ENCODE results near the gene SLC1A3. TPM values are rescaled to one million over a fixed set of nuclear protein-coding genes. Genes with fewer than 3 reads are reported as not detected.
"Not testable (repeated sequence)": the region's sequence is repeated elsewhere in the genome, so short reads cannot be mapped to it uniquely, and the experiment has no call there.

Gene SLC1A3
- total RNA-seq, 1 donor from 2014 or later: 0.82 TPM

DNA sequence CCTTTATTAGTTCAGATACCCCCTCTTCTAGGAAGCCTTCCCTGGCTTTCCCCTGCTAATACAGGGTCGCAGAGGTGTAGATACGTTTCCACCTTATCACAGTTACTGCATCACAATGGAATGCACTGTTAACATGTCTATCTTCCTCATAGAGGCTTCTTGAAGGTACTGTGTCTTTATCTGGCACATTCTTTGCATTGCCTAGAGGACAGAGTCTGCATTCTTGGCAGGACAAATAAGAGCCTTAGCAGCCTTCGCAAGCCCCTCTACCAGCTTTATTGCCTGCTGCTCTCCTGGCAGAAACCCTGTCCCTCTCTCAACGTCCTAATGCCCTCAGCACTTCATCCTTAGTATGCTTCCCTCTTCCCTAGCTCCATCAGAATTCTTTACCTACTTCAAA lies 31.6 kb downstream of the SLC1A3 start:
- H3K27ac Mint-ChIP-seq: no peak overlapping the region
- CTCF ChIA-PET: no interaction called here

DNA sequence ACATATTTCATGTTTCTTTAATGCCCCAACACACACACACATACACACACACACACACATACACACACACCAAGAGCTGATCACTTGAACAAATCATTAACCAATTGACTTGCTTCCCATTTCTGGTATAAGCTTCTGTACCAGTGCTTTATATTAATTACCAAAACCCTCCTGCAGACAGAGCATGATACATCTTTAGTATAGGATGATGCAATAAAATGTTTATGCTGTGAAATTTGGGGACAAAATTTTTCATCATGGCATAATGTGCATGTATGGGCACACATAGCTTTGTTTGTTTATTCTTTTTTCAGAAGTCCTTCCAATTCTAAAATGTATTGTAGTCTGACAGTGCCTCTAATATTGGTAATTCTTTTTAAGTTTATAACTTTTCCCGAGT lies 34.5 kb downstream of the SLC1A3 start:
- CTCF ChIA-PET: no interaction called here
- H3K4me1 Mint-ChIP-seq: no peaks in the 10 kb centered on the region
- H3K27me3 Mint-ChIP-seq: peaks cover 15% of the 10 kb centered on the region
- POLR2A ChIA-PET: no interaction called here
- no peak overlapping the region for H3K27ac Mint-ChIP-seq
- TF ChIP-seq, protein P1, sequence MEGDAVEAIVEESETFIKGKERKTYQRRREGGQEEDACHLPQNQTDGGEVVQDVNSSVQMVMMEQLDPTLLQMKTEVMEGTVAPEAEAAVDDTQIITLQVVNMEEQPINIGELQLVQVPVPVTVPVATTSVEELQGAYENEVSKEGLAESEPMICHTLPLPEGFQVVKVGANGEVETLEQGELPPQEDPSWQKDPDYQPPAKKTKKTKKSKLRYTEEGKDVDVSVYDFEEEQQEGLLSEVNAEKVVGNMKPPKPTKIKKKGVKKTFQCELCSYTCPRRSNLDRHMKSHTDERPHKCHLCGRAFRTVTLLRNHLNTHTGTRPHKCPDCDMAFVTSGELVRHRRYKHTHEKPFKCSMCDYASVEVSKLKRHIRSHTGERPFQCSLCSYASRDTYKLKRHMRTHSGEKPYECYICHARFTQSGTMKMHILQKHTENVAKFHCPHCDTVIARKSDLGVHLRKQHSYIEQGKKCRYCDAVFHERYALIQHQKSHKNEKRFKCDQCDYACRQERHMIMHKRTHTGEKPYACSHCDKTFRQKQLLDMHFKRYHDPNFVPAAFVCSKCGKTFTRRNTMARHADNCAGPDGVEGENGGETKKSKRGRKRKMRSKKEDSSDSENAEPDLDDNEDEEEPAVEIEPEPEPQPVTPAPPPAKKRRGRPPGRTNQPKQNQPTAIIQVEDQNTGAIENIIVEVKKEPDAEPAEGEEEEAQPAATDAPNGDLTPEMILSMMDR (IDR thresholded peaks at IDR 0.05): no peak
- no peaks in the 10 kb centered on the region for H3K9me3 Mint-ChIP-seq
- H3K36me3 Mint-ChIP-seq (ENCODE audit: low read depth): no peaks in the 10 kb centered on the region
- DNase-seq (no peak), ATAC-seq (ENCODE audit: low read depth) (no peak)
- intact Hi-C loops (cut with micrococcal nuclease): no loop called here
- no peak overlapping the region for H3K4me3 Mint-ChIP-seq

More for the DNA sequence above, 31.6 kb downstream of the SLC1A3 start:
- DNase-seq (no peak), ATAC-seq (ENCODE audit: low read depth) (no peak)
- Mint-ChIP-seq H3K4me1 (no peaks in the 10 kb centered on the region), H3K9me3 (no peaks in the 10 kb centered on the region), H3K27me3 (peaks cover 16% of the 10 kb centered on the region), H3K4me3 (no peak overlapping the region), H3K36me3 (ENCODE audit: low read depth) (no peaks in the 10 kb centered on the region)
- POLR2A ChIA-PET: no interaction called here
- TF ChIP-seq, protein P1 (IDR thresholded peaks at IDR 0.05): no peak
- intact Hi-C loops (cut with micrococcal nuclease): no loop called here

DNA sequence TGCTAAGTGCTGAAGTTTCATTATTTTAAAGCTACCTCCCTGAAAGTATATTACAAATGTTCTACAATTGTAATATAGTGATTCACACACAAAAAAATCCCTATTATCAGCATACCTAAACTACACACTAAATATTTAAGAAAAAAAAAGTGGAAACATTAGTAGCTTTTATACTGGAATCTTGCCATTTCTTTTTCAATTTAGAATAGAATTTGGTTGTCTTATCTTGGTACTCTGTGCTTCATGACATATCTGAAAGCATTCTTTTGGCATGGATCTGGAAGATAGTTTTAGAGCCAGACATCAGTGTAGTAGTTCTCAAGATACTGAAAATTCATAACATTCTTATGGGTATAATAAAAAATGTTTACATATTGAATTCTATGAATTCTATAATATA lies 35.0 kb downstream of the SLC1A3 start:
- H3K9me3 Mint-ChIP-seq: no peaks in the 10 kb centered on the region
- ChIA-PET POLR2A (no interaction called here), CTCF (no interaction called here)
- TF ChIP-seq, protein P1 (IDR thresholded peaks at IDR 0.05): no peak
- no peak for ATAC-seq (ENCODE audit: low read depth)
- H3K27ac Mint-ChIP-seq: no peak overlapping the region
- intact Hi-C loops (cut with micrococcal nuclease): no loop called here
- no peak overlapping the region for H3K4me3 Mint-ChIP-seq
- peaks cover 18% of the 10 kb centered on the region for H3K27me3 Mint-ChIP-seq
- DNase-seq: no peak
- H3K36me3 Mint-ChIP-seq (ENCODE audit: low read depth): no peaks in the 10 kb centered on the region
- no peaks in the 10 kb centered on the region for H3K4me1 Mint-ChIP-seq

DNA sequence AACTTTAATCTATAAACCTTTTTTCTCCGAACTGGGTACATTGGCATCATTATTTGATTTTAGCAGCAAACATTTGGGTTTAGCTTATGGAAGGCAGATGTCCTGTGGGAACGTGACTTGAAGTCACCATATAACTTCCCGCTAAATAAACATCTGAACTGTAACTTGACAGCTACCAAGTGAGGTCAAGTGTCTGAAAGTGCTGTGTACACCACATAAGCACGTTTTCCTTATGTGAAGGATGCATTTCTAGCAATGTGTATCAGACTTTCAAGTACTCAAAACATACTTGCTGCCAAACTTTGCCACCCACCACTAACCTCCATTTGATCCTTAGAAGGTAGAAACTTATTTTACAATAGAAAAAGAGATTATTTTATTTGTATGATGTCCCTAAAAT lies 35.7 kb downstream of the SLC1A3 start:
- ChIA-PET POLR2A (no interaction called here), CTCF (no interaction called here)
- intact Hi-C loops (cut with micrococcal nuclease): no loop called here
- DNase-seq (no peak), ATAC-seq (ENCODE audit: low read depth) (no peak)
- no peak overlapping the region for H3K27ac Mint-ChIP-seq
- H3K4me3 Mint-ChIP-seq: no peak overlapping the region
- H3K9me3 Mint-ChIP-seq: no peaks in the 10 kb centered on the region
- peaks cover 21% of the 10 kb centered on the region for H3K27me3 Mint-ChIP-seq
- TF ChIP-seq, protein P1 (IDR thresholded peaks at IDR 0.05): no peak
- no peaks in the 10 kb centered on the region for H3K36me3 Mint-ChIP-seq (ENCODE audit: low read depth)
- no peaks in the 10 kb centered on the region for H3K4me1 Mint-ChIP-seq

DNA sequence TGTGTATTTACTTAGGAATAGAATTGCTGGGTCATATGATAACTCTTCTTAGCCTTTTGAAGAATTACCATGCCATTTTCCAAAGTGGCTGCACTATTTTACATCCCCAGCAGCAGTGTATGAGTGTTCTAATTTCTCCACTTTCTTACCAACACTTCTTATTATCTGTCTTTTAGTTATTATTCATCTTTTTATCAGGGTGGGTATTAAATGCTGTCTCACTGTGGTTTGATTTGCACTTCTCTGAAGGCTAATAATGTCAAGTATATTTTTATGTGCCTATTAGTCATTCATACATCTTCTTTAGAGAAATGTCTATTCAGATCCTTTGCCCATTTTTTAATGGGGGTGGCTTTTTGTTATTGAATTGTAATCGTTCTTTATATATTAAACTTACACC lies 36.8 kb downstream of the SLC1A3 start:
- peaks cover 20% of the 10 kb centered on the region for H3K27me3 Mint-ChIP-seq
- DNase-seq (no peak), ATAC-seq (ENCODE audit: low read depth) (no peak)
- no peak overlapping the region for H3K27ac Mint-ChIP-seq
- ChIA-PET CTCF (no interaction called here), POLR2A (no interaction called here)
- TF ChIP-seq, protein P1 (IDR thresholded peaks at IDR 0.05): no peak
- no peaks in the 10 kb centered on the region for H3K4me1 Mint-ChIP-seq
- no peak overlapping the region for H3K4me3 Mint-ChIP-seq
- intact Hi-C loops (cut with micrococcal nuclease): no loop called here
- no peaks in the 10 kb centered on the region for H3K36me3 Mint-ChIP-seq (ENCODE audit: low read depth)
- H3K9me3 Mint-ChIP-seq: no peaks in the 10 kb centered on the region

DNA sequence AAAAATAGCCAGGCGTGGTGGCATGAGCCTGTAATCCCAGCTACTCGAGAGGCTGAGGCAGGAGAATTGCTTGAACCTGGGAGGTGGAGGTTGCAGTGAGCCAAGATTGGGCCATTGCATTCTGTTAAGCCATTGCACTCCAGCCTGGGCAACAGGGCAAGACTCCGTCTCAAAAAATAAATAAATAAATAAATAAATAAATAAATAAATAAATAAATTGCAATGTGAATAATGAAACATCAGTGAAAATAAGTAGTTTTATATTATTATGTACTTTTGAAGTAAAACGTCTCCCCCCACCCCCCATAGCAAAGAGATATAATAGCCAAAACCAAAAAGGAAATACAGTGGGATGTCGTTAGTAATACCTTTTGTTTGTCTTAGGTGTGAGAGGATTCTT lies 37.4 kb downstream of the SLC1A3 start:
- H3K27me3 Mint-ChIP-seq: peaks cover 17% of the 10 kb centered on the region
- DNase-seq; H3K4me3 Mint-ChIP-seq; intact Hi-C loops (cut with micrococcal nuclease); H3K27ac Mint-ChIP-seq; H3K36me3 Mint-ChIP-seq (ENCODE audit: low read depth); CTCF ChIA-PET; H3K4me1 Mint-ChIP-seq; H3K9me3 Mint-ChIP-seq; POLR2A ChIA-PET; ATAC-seq (ENCODE audit: low read depth): not testable (repeated sequence)
